HT1080 (cell line): Measurements from ENCODE around the gene OR6C2. TPM values are rescaled to one million over a fixed set of nuclear protein-coding genes. Genes with fewer than 3 reads are reported as not detected.
"Not testable (repeated sequence)": the region's sequence is repeated elsewhere in the genome, so short reads cannot be mapped to it uniquely, and the experiment has no call there.

Source experiments
- DNase-seq: peaks from one replicate; pipeline ENCODE4 v3.0.0-alpha.2; 2015; ENCODE audit warnings: low read depth
- polyA plus RNA-seq, 2 experiments: library from polyadenylated mRNA; depleted of rRNA; stranded (reverse); fragments of >200 nt; gene quantifications; 2 replicates each; pipeline ENCODE4 v1.2.3, GENCODE V29; 2015
- total RNA-seq: library from RNA; depleted of rRNA; stranded (reverse); fragments of >200 nt; shearing (Covaris generic); gene quantifications from 2 replicates; pipeline ENCODE4 v1.2.3, GENCODE V29; 2014; rRNA removed

OR6C2 gene
- not detected in 2 replicates for total RNA-seq
- polyA plus RNA-seq (2015; cell fraction: cytosol; rRNA removed) = not detected in 2 replicates
- not detected in 2 replicates for polyA plus RNA-seq (2015; cell fraction: nucleus; rRNA removed)

- DNase-seq = no peak
Observed at GRCh38 chr12:55443776-55444175, at the start of gene OR6C2. TSS of gene OR6C2 (plus strand) at chr12:55444076. CDS start at chr12:55452214, 8,138 bp downstream.

GRCh38 chr12:55396326-55396725 is 47.5 kb upstream of the OR6C2 start:
- DNase-seq = no peak

- DNase-seq = no peak
Observed at GRCh38 chr12:55400229-55400628, 43.6 kb upstream of the OR6C2 start, which contains the start of gene OR6C65. TSS of gene OR6C65 (plus strand) at chr12:55400529. CDS start at chr12:55400529, 0 bp downstream.

GRCh38 chr12:55407866-55408265 is 36.0 kb upstream of the OR6C2 start:
- DNase-seq = no peak

- DNase-seq = not testable (repeated sequence)
Observed at GRCh38 chr12:55409133-55409532, 34.7 kb upstream of the OR6C2 start.

GRCh38 chr12:55412138-55412537 is 31.7 kb upstream of the OR6C2 start:
- not testable (repeated sequence) for DNase-seq

- not testable (repeated sequence) for DNase-seq
Observed at GRCh38 chr12:55413498-55414388, 30.1 kb upstream of the OR6C2 start.

- DNase-seq = not testable (repeated sequence)
Observed at GRCh38 chr12:55414396-55414823, 29.5 kb upstream of the OR6C2 start.

- DNase-seq = not testable (repeated sequence)
Observed at GRCh38 chr12:55414889-55415288, 29.0 kb upstream of the OR6C2 start.

- DNase-seq = no peak
Observed at GRCh38 chr12:55416961-55417360, 26.9 kb upstream of the OR6C2 start.

- no peak for DNase-seq
Observed at GRCh38 chr12:55420307-55420962, 23.4 kb upstream of the OR6C2 start.

GRCh38 chr12:55425954-55426353 is 17.9 kb upstream of the OR6C2 start, which contains the start of gene OR6C76:
TSS of gene OR6C76 (plus strand) at chr12:55426254. CDS start at chr12:55426254, 0 bp downstream.
- no peak for DNase-seq

GRCh38 chr12:55428331-55429243 is 15.3 kb upstream of the OR6C2 start:
- no peak for DNase-seq

- not testable (repeated sequence) for DNase-seq
Observed at GRCh38 chr12:55441233-55441632, 2.6 kb upstream of the OR6C2 start.

- no peak for DNase-seq
Observed at GRCh38 chr12:55445357-55445756, 1.5 kb downstream of the OR6C2 start.

GRCh38 chr12:55446326-55446725 is 2.5 kb downstream of the OR6C2 start:
- no peak for DNase-seq

GRCh38 chr12:55448825-55449224 is 4.9 kb downstream of the OR6C2 start:
- DNase-seq = no peak

- not testable (repeated sequence) for DNase-seq
Observed at GRCh38 chr12:55464926-55465325, 21.1 kb downstream of the OR6C2 start.

GRCh38 chr12:55467836-55468235 is 24.0 kb downstream of the OR6C2 start:
- DNase-seq = no peak

- no peak for DNase-seq
Observed at GRCh38 chr12:55469291-55469690, 25.4 kb downstream of the OR6C2 start.
